ENCODE results near the gene C9.

DNA sequence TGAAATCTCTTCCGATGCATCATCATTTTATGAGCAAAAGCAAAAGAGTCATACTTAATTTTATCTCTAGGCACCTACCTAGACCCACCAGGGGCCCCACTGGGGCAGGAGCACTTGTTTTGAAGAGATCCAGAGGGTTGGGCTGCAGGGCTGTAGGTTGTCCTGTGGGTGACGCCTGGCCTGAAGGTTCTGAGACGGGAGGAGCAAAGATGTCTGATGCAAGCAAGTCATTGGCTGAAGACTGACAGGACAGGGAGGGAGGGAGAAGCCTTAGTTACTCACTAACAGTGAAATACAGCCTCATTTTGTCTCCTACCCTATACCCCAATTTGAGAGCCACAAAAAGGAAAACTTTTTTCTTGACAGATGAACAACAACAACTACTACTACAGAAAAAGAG lies 17.1 kb upstream of the C9 start:
- TF ChIP-seq, protein P1, sequence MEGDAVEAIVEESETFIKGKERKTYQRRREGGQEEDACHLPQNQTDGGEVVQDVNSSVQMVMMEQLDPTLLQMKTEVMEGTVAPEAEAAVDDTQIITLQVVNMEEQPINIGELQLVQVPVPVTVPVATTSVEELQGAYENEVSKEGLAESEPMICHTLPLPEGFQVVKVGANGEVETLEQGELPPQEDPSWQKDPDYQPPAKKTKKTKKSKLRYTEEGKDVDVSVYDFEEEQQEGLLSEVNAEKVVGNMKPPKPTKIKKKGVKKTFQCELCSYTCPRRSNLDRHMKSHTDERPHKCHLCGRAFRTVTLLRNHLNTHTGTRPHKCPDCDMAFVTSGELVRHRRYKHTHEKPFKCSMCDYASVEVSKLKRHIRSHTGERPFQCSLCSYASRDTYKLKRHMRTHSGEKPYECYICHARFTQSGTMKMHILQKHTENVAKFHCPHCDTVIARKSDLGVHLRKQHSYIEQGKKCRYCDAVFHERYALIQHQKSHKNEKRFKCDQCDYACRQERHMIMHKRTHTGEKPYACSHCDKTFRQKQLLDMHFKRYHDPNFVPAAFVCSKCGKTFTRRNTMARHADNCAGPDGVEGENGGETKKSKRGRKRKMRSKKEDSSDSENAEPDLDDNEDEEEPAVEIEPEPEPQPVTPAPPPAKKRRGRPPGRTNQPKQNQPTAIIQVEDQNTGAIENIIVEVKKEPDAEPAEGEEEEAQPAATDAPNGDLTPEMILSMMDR (IDR thresholded peaks at IDR 0.05), result no peak
- TF ChIP-seq POLR2A (IDR thresholded peaks at IDR 0.05), result no peak
